NCI-H2029 (cell line): Measurements from ENCODE around the gene BACH2.
A peak's percentile ranks its signal among the peaks of the same experiment; 100 is the strongest.
"Not testable (repeated sequence)": the region's sequence is repeated elsewhere in the genome, so short reads cannot be mapped to it uniquely, and the experiment has no call there.

Source experiments
- DNase-seq: peaks from one replicate; lab custom pipeline; 2025; lab: John Stamatoyannopoulos, UW

Gene BACH2

DNA sequence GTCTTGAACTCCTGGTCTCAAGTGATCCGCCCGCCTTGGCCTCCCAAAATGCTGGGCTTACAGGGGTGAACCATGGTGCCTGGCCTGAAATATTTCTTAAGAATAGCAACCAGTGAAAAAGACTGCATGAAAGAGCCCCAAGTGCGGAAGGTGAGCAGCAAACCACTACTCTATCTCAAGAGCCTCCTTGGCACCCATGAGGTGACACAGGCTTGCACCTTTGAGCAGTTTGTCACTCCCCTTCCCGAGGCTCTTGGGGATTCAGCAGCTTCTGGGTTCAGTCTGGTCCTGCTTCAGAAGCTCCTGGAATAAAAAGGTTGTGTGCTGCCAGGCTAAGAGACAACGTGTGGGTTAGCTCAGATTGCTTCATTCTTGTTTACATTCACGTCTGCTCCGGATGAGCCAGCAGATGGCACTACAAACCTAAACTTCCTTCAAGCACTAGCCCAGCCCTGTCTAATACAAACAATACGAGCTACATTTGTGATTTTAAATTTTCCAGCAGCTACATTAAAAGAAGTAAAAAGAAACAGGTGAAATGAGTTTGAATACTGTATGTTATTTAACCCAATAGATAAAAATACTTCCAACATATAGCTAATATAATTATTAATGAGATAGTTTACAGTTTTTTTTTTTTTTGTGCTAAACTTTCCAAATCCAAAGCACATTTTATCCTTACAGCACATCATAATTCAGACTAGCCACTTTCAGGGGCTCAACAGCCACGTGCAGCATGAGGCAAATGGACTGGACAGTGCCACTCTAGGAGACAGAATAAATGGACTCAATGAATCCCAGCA lies 356.2 kb downstream of the BACH2 start:
- peak; percentile 76 for DNase-seq

DNA sequence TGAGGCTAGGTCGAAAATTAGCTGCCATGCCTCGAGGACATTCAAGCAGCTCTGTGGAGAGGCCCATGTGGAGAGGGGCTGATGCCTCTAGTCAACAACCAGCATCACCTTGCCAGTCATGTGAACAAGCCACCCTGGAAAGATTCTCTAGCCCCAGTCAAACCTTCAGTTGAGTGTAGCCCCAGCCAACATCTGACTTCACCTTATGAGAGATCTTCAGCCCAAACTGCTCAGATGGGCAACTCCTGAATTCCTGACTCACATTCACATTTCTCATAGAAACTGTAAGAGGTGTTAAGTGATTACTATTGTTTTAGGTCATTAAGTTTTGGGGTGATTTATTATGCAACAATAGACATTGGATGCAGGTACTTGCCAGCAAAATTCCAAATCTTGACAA lies 357.5 kb downstream of the BACH2 start:
- DNase-seq: no peak

DNA sequence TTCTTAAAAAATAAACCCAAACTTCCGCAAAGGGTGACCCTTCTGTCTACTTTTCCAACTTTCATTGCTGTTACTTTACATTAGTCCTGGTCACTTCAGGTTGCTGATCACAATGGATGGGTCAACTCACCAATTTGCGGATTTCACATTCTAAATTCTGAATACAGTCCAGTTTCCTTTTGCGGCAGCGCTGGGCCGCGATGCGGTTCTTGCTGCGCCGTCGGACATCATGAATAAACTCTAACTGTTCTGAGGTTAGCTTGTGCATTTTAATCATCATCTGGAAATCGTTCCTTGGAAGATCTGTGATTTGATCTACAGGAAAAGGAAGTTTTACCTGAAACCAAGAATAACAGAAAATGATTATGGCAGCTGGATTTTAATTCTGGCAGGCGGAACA lies 358.6 kb downstream of the BACH2 start:
- no peak for DNase-seq

DNA sequence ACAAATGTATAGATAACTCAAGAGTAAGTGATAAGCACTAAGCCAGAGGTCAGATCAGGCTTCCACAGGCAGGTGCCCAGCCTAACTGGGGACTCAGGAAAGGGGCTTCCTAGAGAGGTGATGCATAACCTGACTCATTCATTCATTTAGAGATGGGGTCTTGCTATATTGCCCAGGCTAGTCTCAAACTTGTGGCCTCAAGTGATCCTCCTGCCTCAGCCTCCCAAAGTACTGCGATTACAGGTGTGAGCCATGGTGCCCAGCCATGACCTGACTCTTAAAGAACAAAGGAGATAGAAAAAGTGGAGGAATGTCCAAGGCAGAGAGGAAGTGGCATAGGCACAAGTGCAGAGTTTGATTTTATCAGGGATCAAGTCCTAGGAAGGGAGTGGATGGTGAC lies 360.5 kb downstream of the BACH2 start:
- no peak for DNase-seq

DNA sequence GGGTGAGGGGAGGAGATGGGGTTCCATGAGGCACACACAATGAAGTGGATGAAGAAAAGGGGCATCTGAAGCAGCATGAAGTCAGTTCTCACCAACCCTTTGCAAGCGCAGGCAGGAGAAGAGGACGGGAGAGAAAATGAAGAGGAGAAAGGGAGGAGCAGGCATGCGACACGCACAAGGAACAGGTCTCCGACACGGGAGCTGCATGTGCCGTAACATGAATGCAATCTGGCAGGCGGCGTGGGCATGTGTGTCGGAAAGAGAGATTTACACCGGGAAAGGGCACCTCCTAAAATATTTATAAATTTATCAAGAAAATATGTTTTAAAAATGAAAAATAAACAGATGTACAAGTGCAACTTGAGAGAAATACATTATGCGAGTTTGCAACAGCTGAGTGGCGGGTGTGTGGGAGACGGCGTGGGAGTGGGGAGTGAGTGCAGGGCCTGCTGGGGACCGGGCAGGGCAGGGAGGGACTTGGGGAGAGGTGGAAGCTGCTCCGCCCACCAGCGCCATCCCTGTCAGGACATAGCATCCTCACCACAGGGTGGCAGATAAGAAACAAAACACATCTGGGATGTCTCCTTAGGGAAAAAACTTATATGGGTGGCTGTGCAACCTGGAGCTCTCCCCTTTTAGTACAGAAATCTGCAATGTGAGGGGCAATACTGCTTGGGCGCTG lies 361.8 kb downstream of the BACH2 start:
- no peak for DNase-seq

DNA sequence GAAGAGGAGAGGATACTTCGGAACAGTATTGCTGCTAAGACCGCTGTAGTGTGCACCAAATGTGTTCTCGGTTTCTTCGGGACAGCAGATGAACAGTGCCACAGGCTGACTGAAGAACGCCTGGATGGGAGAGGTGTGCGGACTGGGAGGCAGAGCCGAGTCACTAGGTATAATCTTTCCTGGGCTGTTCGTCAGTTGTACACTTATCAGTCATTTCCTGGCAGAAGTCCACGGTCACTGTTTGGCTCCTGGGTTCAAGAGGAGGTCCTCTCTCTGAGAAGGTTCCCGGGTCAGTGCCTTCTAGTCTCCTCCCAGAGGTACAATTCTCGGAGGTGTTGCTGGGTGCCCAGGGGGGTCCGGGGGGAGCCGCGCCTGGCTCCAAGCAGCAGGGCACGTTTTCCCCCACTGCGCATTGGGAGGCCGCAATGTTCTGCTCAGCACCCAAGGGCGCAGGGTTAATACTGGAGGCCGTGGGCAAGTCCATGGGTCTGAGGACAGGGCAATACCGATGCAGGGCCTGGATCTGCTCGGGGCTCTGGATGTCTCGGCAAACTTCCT lies 364.3 kb downstream of the BACH2 start:
- no peak for DNase-seq

DNA sequence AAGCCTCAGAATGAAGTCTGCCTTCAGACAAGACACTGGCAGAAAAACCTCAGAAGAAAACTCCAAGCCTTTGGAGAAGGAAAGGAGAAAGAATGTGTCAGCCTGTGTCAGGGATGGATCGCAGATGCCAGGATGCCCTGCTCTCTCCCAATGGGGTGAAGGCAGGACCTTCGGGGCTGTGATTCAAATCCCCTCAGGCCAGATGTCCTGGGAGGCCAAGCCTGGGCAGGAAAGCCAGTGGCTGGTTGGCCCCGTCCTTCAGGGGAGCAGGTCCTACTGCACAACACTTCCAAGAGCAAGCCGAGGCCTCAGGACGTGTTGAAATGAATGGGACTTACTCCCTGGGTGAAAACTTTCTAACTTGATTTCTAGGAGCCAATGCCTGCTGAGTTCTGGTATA lies 365.9 kb downstream of the BACH2 start:
- DNase-seq: no peak

DNA sequence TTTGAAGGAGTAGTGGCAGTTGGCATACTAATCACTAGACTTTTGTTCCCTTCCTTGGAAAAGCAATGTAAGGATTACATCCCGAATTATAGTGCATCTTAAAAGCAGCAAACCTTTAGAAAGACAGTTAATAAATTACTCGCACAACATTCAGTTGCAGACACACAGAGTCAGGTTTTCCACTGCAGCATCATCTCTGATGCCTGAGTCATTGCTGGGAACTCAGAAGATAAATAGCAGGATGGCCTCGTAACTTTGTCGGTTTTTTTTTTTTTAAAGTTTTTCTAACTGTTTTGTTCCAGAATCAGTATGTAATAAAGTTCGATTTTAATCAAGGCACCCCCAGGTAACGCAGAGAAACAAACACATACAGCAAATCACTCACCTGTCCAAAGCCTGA lies 368.0 kb downstream of the BACH2 start:
- DNase-seq: no peak

DNA sequence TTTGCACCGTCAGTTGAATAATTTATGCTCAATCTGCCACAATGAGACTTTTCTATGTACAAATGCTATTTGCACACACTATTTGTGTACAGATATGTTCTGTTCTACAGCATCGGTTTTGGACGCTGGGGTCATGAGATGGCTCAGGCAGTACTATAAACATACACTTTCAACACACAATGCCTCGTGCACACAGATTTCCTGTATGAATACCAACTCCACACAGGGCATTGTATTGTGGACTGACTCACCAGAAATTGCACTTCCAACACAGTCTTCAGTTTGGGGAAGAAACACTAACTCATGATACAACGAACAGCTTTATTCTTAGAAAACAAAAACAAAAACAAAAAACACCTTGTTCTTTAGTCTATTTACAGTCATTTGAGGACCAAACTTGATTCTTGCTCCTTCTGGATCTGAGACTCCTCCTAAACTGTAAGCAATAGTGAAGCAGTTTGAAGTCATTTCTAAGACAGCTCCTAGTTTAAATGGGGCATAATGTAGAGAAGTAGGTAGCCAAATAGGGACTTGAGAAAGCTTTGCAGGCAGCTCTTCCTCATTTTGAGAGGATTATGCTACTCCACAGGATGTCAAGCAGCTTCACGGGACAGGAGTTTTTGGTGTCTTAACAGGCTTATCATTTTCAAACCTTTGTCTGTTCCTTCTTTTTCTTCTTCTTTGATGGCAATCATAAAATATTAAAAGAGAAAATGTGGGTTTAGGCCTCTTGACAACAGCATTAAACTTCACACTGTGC lies 368.7 kb downstream of the BACH2 start:
- DNase-seq: no peak

DNA sequence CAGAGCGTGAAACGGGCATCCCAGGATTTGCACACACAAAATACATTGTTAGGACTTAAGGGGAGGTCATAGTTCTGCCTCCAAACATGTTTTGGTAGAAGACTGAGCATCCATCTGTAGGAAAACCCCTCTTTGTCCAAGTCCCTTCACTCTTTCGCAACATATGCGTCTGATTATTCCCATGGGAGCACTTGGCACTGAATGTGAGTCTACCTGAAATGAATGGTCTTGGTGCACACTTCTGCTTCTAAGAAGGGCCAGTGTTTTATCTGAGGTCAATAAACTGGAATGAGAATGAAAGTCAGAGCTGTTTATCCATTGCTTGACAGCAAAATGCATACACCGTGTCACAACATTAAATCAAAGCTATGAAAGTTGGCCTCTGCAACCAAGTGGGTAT lies 369.4 kb downstream of the BACH2 start:
- DNase-seq: no peak

DNA sequence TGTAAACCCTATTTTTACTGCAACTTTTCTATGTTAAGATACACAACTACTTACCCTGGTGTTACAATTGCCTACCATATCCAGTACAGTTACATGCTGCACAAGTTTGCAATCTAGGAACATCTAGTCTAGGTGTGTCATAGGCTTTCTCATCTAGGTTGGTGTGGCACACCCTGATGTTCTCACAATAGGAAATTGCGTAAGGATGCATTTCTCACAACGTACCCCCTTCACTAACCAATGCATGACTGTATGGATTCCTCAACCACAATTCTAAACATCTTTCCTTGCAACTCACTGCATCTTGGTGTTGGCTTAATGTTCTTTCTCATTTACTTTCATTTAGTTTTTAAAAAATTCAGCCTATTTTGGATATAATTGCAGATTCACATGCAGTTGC lies 370.8 kb downstream of the BACH2 start:
- DNase-seq: no peak

DNA sequence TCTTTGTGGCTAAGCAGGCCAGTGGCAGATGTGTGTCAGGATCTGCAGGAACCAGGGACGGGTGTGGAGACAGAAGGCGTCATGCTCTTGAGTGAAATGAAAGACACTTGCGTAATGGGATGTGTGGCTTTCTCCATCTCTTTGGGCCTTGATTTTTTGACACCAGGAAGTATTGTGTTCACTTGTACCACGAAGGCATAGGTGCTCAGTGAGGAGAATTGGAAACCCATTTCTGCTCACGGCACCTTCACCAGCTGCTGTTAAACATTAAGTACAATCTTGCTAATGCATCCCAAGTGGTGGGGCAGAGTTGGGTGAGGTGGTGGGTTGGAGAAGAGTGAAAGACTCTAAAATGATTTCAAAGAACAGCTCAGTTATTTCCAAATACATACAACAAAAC lies 372.4 kb downstream of the BACH2 start:
- DNase-seq: no peak

DNA sequence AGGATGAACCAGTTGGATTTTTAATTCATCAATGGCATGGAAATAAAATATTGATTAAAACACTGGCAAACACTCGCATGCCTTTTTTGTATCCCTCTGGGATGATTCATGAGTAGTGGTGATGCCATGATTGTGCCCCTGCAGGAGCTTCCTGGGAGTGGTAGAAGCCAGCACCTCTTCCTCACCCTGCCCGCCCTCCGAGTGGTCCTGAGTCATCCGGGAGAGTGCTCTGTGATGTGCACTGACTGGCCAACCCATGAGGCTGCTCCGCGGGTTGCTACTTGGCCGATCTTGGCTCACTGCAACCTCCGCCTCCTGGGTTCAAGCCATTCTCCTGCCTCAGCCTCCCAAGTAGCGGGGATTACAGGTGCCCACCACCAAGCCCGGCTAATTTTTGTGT lies 375.0 kb downstream of the BACH2 start:
- DNase-seq: no peak

DNA sequence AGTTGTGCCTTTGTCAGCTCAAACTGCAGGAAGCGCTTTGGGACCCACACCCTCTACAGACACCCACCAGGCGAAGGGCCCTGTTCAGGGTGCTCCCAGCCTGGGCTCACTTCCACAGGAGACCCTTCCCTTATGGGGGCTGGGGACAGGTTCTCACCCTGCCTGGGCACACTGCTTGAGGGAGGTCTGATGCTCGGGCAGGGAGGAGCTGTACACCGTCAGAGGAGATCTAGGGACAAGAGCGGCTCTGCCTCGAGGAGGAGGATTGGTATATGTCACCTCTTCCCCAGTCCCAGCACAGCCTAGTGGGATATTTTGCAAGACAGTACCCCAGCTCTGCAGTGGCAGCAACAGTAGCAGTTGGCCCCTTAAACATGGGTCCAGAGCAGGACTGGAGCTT lies 375.4 kb downstream of the BACH2 start:
- no peak for DNase-seq

DNA sequence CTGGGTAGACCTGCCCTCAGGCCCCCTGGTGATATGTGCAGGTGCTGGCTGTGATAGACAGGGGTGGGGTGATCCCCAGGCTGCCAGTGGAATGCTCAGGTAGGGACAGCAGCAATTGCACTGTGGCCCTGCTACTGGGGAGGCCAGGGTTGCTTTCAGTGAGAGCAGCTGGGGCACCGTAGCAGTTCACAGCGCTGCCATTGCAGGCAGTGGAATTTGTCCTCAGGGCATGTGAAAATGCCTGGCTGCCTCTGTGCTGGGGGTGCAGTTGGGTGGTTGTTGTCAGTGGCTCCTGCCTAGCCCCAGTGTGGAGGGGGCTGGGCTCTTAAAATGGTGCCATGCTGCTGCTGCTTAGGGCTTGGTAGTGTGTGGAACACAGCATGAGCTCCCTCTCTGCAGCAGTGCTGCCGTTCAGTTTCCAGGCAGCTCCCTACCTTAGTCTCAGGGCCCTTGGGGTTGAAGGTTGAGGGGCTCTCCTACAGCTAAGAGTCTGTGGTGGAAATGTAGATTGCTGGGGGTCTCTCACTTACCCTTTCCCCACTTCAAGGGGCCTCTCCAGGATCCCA lies 378.8 kb downstream of the BACH2 start:
- DNase-seq: no peak

DNA sequence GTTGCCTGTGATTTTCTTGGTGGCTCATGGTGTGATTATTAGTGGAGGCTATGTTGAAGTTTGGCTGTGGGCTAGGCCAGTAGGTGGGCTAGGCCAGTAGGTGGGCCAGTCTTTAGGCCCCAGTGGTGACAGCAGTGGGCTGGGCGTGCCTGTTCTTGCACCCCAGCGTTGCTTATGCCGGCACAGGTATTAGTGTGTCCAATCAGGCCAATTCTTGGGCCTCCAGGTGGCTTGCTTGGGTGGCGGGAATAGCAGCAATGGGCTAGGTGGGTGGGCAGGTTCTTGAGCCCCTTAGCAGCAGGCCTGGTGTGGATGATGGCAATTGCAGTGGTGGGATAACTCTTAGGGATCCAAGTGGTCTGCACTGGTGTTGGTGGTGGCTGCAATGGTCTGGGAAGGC lies 379.4 kb downstream of the BACH2 start:
- no peak for DNase-seq

DNA sequence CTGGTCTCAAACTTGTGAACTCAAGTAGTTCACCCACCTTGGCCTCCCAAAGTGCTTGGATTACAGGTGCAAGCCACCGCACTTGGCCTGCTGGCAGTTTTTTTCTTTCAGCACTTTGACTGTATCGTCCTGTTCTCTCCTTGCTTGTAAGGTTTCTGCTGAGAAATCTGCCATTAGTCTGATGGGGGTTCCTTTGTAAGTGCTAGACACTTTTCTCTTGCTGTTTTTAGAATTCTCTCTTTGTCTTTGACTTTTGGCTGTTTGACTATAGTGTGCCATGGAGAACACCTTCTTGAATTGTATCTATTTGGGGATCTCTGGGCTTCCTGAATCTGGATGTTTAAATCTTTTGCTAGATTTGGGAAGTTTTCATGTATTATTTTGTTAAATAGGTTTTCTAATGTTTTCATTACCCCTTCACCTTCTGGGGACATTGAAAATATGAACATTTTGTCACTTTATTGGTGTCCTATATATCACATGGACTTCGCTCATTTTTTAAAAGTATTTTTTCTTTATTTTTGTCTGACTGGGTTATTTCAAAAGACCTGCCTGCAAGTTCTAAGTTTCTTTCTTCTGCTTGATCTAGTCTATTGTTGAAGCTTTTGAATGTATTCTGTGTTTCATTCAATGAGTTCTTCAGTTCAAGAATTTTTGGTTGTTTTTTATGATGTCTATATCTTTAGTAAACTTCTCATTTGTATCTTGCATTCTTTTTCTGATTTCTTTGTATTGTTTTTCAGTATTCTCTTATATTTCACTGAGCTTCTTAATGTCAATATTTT lies 380.3 kb downstream of the BACH2 start:
- no peak for DNase-seq

DNA sequence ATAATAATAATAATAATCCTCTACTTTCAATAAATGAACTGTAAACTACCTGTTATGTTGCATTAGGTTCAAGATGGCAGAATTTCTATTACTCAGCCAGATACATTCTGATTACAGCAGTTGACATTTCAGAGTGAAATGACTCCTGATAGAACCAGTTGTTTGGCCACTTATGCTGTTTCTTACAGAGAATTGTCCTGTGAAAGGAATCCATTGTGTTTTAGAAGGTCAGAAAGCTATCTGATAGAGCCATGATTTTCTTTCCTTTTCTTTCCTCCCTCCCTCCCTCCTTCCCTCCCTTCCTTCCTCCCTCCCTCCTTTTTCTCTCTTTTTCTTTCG lies 385.8 kb downstream of the BACH2 start:
- DNase-seq: no peak

DNA sequence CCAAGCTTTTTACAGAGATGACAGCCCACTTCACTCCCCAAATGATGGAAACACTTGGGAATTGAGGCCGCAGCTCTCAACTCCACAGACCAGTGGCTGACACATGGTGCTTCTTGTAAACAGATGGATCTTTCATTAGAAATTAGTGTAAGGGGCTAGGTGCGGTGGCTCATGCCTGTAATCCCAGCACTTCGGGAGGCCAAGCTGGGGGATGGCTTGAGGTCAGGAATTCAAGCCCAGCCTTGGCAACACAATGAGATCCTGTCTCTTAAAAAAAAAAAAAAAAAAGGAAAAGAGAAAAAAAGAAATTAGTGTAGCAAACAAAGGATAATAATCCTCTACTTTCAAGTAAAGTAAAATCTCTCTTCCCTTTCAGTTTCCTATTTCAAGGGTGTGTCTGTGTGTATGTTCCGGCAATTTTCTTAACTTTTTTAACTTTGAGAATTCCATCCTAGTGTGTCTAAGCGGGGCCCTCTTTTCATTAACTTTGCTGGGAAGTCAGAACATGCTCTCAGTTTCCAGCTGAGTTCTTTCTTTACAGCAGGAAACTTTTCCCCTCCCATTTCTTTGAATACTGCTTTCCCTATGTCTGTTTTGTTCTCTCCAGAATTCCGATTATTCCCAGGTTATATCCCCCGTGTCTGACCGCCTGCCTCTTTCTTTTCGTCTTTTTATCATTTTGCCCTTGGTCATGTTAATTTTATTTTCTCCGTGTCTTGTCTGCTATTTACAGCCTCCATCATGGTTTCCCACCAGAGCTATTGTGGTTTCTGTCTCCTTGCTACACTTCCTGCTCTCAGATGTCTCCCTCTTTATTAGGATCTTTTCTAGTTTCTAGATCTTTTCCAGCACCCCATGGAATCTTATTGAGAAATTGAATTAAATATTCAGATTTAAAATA lies 386.4 kb downstream of the BACH2 start:
- DNase-seq: not testable (repeated sequence)

DNA sequence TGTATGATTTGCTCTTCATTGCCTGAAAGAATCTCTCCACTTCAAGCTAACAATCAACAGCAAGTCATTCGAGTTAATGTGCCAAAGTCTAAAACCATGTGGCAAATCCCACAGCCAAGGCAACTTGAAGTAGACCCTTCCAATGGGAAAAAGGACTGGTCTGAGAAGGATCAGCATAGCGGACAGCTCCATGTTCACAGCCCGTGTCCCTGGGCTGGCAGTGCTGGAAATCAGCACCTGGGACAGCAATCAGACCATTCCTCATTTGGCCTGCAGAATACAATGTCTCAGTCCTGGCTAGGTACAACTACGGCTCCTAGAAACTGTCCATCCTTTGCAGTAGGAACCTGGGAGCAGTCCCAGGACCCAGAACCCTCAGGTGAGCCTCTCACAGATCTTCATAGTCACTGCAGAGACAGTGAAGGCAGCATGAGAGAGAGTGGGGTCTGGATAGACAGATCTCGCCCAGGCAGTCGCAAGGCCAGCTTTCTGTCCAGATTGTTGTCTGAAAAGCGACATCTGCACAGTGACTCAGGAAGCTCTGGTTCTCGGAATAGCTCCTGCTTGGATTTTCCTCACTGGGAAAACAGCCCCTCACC lies 401.3 kb downstream of the BACH2 start:
- DNase-seq: no peak
